Measurements from ENCODE around the gene LAMB1.

Gene LAMB1

DNA sequence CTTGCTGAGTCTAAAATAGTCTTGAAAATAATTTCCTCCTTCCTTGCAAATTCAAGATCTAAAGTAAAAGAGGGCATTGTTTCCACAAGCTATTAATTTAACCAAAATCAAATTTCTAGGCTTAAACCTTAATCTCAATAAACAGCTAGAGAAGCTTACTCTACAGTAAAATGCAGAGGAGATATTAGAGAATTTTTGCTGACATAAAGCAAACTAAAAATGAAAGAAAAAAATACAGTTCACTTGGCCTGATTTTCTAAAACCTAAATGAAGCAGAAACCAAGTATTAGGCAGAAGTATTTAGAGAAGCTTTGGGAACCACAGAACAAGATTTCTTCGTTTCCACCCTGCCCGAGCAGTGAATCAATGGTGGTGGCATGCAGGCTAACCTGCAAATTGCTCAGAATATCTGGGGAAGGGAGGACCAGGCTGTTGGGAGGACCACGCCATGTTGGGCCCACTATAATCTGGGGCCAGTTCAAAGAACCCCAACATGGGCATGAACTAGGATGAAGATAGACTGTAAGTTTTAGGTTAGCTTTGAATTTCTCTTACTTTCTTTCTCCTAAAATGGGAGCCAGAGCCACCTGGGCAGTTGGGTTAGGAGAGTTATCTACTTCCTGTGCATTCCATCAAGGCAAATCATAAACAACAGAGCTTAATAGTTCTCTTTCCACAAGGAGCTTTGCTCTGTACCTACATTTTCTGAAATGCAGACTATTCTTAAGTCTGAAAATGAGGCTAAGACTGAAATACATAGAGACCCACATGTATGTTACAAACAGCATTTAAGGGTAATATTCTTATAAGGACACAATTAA, 4.1 kb downstream of the LAMB1 start:
- peak overlapping the region; percentile 75; the same call in 1 of the 2 replicates for H3K4me3 ChIP-seq (ENCODE audit: low read depth, low read length)
- TF ChIP-seq CTCF (IDR thresholded peaks at IDR 0.05; ENCODE audit: low read depth, low read length) = no peak

- TF ChIP-seq CTCF (IDR thresholded peaks at IDR 0.05; ENCODE audit: low read depth, low read length) = no peak
- no peak overlapping the region for H3K4me3 ChIP-seq (ENCODE audit: low read depth, low read length)
Observed at GRCh38 chr7:107998150-107998549, 4.8 kb downstream of the LAMB1 start.

GRCh38 chr7:107996072-107996882, 6.7 kb downstream of the LAMB1 start:
- no peak overlapping the region for H3K4me3 ChIP-seq (ENCODE audit: low read depth, low read length)
- no peak for TF ChIP-seq CTCF (IDR thresholded peaks at IDR 0.05; ENCODE audit: low read depth, low read length)

DNA sequence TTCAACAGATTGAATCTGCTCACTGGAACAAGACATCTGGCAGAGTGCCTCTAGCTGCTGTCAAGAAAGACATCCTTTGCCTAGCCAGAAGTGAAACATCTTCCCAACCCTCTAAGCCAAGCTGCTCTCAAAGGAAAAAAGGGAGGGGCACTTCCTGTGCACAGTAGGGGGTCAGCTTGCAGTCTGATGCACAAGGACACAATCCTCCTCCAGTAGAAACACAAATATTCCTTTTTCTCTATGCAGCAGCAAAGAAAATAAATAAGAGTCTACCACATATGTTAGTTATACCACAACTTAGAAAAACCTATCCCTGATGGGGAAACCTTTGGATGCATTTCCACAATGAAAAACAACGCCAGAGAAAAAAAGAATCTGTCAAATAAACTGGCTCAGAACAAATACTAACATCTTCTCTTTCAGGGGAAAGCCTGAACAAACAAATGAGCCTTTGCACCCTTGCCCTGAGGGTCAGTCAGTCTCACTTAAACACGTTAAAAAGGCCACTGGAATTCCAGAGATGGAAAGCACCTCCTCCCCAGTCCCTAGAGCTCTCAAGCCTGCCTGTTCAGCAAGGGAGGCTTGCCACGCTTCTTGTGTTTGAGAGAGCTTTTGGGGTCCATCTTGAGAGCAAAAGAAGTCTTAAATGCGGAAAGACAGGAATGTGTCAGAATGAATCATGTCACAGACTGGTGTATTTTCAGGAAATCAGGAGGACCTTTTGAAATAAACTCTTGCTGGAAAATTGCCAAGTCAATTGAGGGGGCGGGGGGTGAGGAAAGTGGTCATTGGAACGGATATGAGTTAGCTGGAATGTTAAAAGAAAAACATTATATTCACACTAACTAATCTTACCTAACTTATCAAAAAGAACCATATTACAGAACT, 7.5 kb downstream of the LAMB1 start:
- no peak overlapping the region for H3K4me3 ChIP-seq (ENCODE audit: low read depth, low read length)
- no peak for TF ChIP-seq CTCF (IDR thresholded peaks at IDR 0.05; ENCODE audit: low read depth, low read length)

DNA sequence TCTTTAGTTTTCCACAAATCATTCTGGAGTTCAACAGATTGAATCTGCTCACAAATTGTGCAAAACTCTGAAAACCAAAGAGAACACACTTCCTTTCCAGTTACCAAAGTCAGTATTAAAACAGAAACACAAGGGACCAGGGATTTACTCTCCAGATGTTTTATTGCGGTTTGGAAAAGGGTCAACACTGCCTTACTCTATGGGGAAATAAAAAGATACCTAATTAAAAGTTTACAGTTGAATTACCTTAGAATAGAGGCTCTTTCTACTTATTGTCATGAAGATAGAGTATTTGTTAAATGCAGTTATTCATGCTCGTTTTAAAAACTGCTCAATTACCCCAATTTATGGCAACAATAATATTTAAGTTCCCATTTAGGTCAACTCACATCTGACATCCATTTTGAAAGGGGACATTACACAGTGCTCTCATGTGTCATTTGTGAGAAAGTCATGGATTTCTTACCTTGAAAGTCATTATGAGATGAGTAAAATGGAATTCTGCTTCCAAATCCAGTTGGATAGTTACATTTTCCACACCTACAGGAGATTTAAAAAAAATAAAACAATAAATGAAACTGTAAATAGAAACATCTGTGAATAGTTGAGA, 8.4 kb downstream of the LAMB1 start:
- no peak overlapping the region for H3K4me3 ChIP-seq (ENCODE audit: low read depth, low read length)
- TF ChIP-seq CTCF (IDR thresholded peaks at IDR 0.05; ENCODE audit: low read depth, low read length) = no peak

GRCh38 chr7:107993891-107994291, 9.1 kb downstream of the LAMB1 start:
- no peak overlapping the region for H3K4me3 ChIP-seq (ENCODE audit: low read depth, low read length)
- no peak for TF ChIP-seq CTCF (IDR thresholded peaks at IDR 0.05; ENCODE audit: low read depth, low read length)

Data from WI38 (cell line).